OCI-LY3 (cell line): ENCODE data around the gene GRK1.

Experiments
- H2AFZ ChIP-seq: fragments of 200-600, 300-600 bp; shearing (Covaris generic); 2 replicates; pipeline ENCODE4 v1.6.0; 2014; ENCODE audit warnings: antibody characterized with exemption, low read depth, low read length
- H3K27ac ChIP-seq: fragments of 200-600, 300-600 bp; sonication (generic); 2 replicates; pipeline ENCODE4 v1.5.1; 2014; ENCODE audit warnings: mild to moderate bottlenecking, low read length, moderate library complexity, mixed read lengths
- H3K27me3 ChIP-seq: fragments of 200-600, 300-600 bp; sonication (generic); 2 replicates; pipeline ENCODE4 v1.6.1; 2014; ENCODE audit warnings: low read depth, low read length, mixed read lengths
- H3K36me3 ChIP-seq: fragments of 200-600, 300-600 bp; sonication (generic); replicated peaks from 2 replicates; pipeline ENCODE3; 2014; ENCODE audit warnings: low read depth, low read length, mixed read lengths
- H3K4me1 ChIP-seq: fragments of 300-600, 200-600 bp; sonication (generic); 2 replicates; pipeline ENCODE4 v1.6.1; 2014; ENCODE audit warnings: low read length, mixed read lengths
- H3K4me2 ChIP-seq: fragments of 200-600, 300-600 bp; sonication (generic); 2 replicates; pipeline ENCODE4 v1.6.1; 2014; ENCODE audit warnings: low read length, mixed read lengths
- H3K4me3 ChIP-seq: fragments of 300-600, 200-600 bp; sonication (generic); 2 replicates; pipeline ENCODE4 v1.5.1; 2014; ENCODE audit warnings: antibody characterized with exemption, mild to moderate bottlenecking, low read length, moderate library complexity
- H3K79me2 ChIP-seq: fragments of 300-600, 200-600 bp; shearing (Covaris generic); 2 replicates; pipeline ENCODE4 v1.6.1; 2014; ENCODE audit warnings: mild to moderate bottlenecking, low read length, mixed read lengths
- H3K9ac ChIP-seq: fragments of 300-600, 200-600 bp; shearing (Covaris generic); 2 replicates; pipeline ENCODE4 v1.6.0; 2014; ENCODE audit warnings: mild to moderate bottlenecking, low read length, moderate library complexity
- H3K9me3 ChIP-seq: fragments of 200-600, 300-600 bp; shearing (Covaris generic); 2 replicates; pipeline ENCODE4 v1.6.1; 2014; ENCODE audit warnings: low read length, mixed read lengths; ENCODE audit not compliant: insufficient read depth
- H4K20me1 ChIP-seq: fragments of 200-600, 300-600 bp; sonication (generic); 2 replicates; pipeline ENCODE4 v1.6.1; 2016; ENCODE audit warnings: low read length, mixed read lengths; ENCODE audit not compliant: insufficient read depth
- CTCF ChIP-seq: fragments of 200-600, 300-600 bp; sonication (generic); IDR thresholded peaks from 2 replicates; pipeline ENCODE4 v1.5.1; 2014; ENCODE audit warnings: antibody characterized with exemption, low read length, low read depth
- EZH2phosphoT487 ChIP-seq: fragments of 200-600 bp; shearing (Covaris generic); IDR thresholded peaks from 2 replicates; pipeline ENCODE4 v1.6.1; 2018; ENCODE audit warnings: antibody characterized with exemption, mixed run types, low read depth

The GRK1 gene

GRCh38 chr13:113735750-113736149 lies 68.7 kb downstream of the GRK1 start:
- H3K4me2 ChIP-seq: no peak overlapping the region
- TF ChIP-seq EZH2phosphoT487 (no peak), CTCF (no peak)

GRCh38 chr13:113736258-113736731 lies 69.3 kb downstream of the GRK1 start:
- no peaks in the 10 kb centered on the region for H3K36me3 ChIP-seq
- H4K20me1 ChIP-seq: no peaks in the 10 kb centered on the region
- H3K27ac ChIP-seq: no peak overlapping the region
- H3K79me2 ChIP-seq: no peaks in the 10 kb centered on the region
- no peak overlapping the region for H3K4me3 ChIP-seq
- H3K4me2 ChIP-seq: no peak overlapping the region
- no peak for TF ChIP-seq EZH2phosphoT487
- TF ChIP-seq CTCF: no peak
- H3K27me3 ChIP-seq: no peaks in the 10 kb centered on the region
- no peaks in the 10 kb centered on the region for H3K4me1 ChIP-seq
- no peak overlapping the region for H2AFZ ChIP-seq
- peaks cover 2% of the 10 kb centered on the region; the same call in 1 of the 2 replicates for H3K9me3 ChIP-seq
- H3K9ac ChIP-seq: no peak overlapping the region

More at GRCh38 chr13:113735750-113736149, 68.7 kb downstream of the GRK1 start:
- no peaks in the 10 kb centered on the region for H4K20me1 ChIP-seq
- no peaks in the 10 kb centered on the region for H3K4me1 ChIP-seq
- H3K4me3 ChIP-seq: no peak overlapping the region
- H3K27me3 ChIP-seq: no peaks in the 10 kb centered on the region
- no peaks in the 10 kb centered on the region for H3K36me3 ChIP-seq
- H3K9me3 ChIP-seq: peaks cover 2% of the 10 kb centered on the region; the same call in 1 of the 2 replicates
- no peak overlapping the region for H3K9ac ChIP-seq
- H3K27ac ChIP-seq: no peak overlapping the region
- no peaks in the 10 kb centered on the region for H3K79me2 ChIP-seq
- H2AFZ ChIP-seq: no peak overlapping the region

- no peaks in the 10 kb centered on the region for H3K36me3 ChIP-seq
- H3K4me2 ChIP-seq: no peak overlapping the region
- peaks cover 2% of the 10 kb centered on the region; the same call in 1 of the 2 replicates for H3K9me3 ChIP-seq
- TF ChIP-seq EZH2phosphoT487 (no peak), CTCF (no peak)
- no peaks in the 10 kb centered on the region for H3K79me2 ChIP-seq
- H3K4me3 ChIP-seq: no peak overlapping the region
- no peak overlapping the region for H3K9ac ChIP-seq
- H4K20me1 ChIP-seq: no peaks in the 10 kb centered on the region
- no peaks in the 10 kb centered on the region for H3K27me3 ChIP-seq
- no peaks in the 10 kb centered on the region for H3K4me1 ChIP-seq
- H3K27ac ChIP-seq: no peak overlapping the region
- H2AFZ ChIP-seq: no peak overlapping the region
These were observed 70.8 kb downstream of the GRK1 start for GRCh38 chr13:113737803-113738202.

GRCh38 chr13:113739527-113740285 lies 72.7 kb downstream of the GRK1 start:
- Histone ChIP-seq H3K4me2 (no peak overlapping the region), H3K27me3 (no peaks in the 10 kb centered on the region), H2AFZ (no peak overlapping the region), H4K20me1 (no peaks in the 10 kb centered on the region), H3K4me1 (no peaks in the 10 kb centered on the region), H3K9me3 (no peaks in the 10 kb centered on the region), H3K9ac (no peak overlapping the region), H3K79me2 (no peaks in the 10 kb centered on the region), H3K27ac (no peak overlapping the region), H3K36me3 (no peaks in the 10 kb centered on the region), H3K4me3 (no peak overlapping the region)
- no peak for TF ChIP-seq EZH2phosphoT487
- no peak for TF ChIP-seq CTCF
